HUES64 (cell line): Measurements from ENCODE around the gene EVI2B.
A peak's percentile ranks its signal among the peaks of the same experiment; 100 is the strongest.
"Not testable (repeated sequence)": the region's sequence is repeated elsewhere in the genome, so short reads cannot be mapped to it uniquely, and the experiment has no call there.

Source experiments
- H3K27ac ChIP-seq: 2 replicates; pipeline ENCODE4 v1.7.0; 2013; ENCODE audit warnings: low read depth, low read length, inconsistent platforms
- H3K27me3 ChIP-seq: 2 replicates; pipeline ENCODE4 v1.6.1; 2013; ENCODE audit warnings: mild to moderate bottlenecking, low read length; ENCODE audit not compliant: insufficient read depth
- H3K36me3 ChIP-seq: 2 replicates; pipeline ENCODE4 v1.6.1; 2013; ENCODE audit warnings: mild to moderate bottlenecking, low read length; ENCODE audit not compliant: insufficient read depth
- H3K4me1 ChIP-seq: 2 replicates; pipeline ENCODE4 v1.6.1; 2013; ENCODE audit warnings: mild to moderate bottlenecking, low read length, moderate library complexity; ENCODE audit not compliant: insufficient read depth
- H3K4me3 ChIP-seq: 2 replicates; pipeline ENCODE4 v1.5.1; 2013; ENCODE audit warnings: mild to moderate bottlenecking, low read length, moderate library complexity
- H3K9ac ChIP-seq: 2 replicates; pipeline ENCODE4 v1.6.1; 2013; ENCODE audit warnings: mild to moderate bottlenecking, low read depth, low read length
- H3K9me3 ChIP-seq: 2 replicates; pipeline ENCODE4 v1.6.1; 2013; ENCODE audit warnings: low read depth, low read length; ENCODE audit not compliant: insufficient read depth
- WGBS: fragments of 150-250, 120-280 bp; methylation state at CpG from one replicate; pipeline ENCODE4 v1.1.7; 2013; ENCODE audit warnings: missing lambda C conversion rate; 5-methylcytosine and 5-hydroxymethylcytosine counted together

The EVI2B gene

DNA sequence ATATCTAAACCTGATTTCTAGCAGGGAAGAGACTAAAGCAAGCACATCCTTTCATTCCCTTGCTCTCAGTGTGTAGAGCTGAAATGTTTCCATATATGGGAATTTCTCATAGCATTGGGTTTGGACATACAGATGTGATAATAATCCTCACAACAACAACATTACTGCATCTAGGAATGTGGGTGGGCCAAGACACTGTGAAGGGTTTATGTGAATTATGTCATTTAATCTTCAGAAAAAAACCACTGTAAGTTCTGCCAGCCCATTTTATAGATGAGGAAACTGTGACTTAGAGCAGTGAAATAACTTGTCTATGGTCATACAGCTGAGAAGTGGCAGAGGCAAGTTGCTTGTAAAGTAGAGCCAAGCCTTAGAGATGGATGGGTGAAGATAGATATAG is 22.0 kb downstream of the EVI2B start:
- peaks cover 10% of the 10 kb centered on the region; the same call in 1 of the 2 replicates for H3K4me1 ChIP-seq
- peaks cover 3% of the 10 kb centered on the region; the same call in 1 of the 2 replicates for H3K36me3 ChIP-seq
- no peak overlapping the region for H3K27ac ChIP-seq
- no peaks in the 10 kb centered on the region for H3K9me3 ChIP-seq
- no peak overlapping the region for H3K4me3 ChIP-seq
- no peak overlapping the region for H3K9ac ChIP-seq
- no peaks in the 10 kb centered on the region for H3K27me3 ChIP-seq

DNA sequence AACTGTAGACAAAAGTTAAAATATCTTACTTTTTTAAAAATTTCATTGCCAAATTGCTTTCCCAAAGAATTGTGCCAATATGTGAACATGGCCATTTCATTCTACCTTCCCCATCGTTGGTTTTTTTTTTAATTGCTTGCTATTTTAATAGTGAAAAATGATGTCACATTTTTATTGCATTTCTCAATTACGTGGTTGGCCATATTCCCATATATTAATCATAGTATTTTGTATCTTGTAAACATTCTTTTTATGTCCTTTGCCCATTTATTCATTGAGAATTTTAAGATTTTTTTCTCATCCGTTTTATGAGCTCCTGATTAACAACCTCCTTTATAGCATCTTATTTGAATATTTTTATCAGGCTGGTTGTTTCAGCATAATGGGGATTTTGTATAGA is 24.1 kb downstream of the EVI2B start:
- WGBS = 80% methylated on average over 1 of the region's 3 CpGs
- Histone ChIP-seq H3K27ac (no peak overlapping the region), H3K27me3 (no peaks in the 10 kb centered on the region), H3K9ac (no peak overlapping the region), H3K9me3 (no peaks in the 10 kb centered on the region), H3K4me3 (no peak overlapping the region), H3K36me3 (peaks cover 3% of the 10 kb centered on the region; the same call in 1 of the 2 replicates), H3K4me1 (no peaks in the 10 kb centered on the region)

DNA sequence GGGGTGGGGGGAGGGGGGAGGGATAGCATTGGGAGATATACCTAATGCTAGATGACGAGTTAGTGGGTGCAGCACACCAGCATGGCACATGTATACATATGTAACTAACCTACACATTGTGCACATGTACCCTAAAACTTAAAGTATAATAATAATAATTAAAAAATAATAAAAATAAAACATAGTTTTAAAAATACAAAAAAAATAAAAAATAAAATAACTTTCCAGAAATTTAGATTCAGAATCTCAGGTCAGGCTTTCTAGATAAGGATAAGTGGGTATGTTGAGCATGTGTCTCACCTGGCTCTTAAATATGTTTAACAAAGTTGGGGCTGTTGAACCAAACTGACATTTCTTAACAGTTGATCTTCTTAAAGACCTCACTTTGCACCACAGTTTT is 25.9 kb downstream of the EVI2B start:
- WGBS = no CpG with 5 or more reads among the region's 1 CpG
- not testable (repeated sequence) for H3K9me3 ChIP-seq, H3K4me3 ChIP-seq, H3K4me1 ChIP-seq, H3K36me3 ChIP-seq, H3K27me3 ChIP-seq, H3K9ac ChIP-seq, H3K27ac ChIP-seq

DNA sequence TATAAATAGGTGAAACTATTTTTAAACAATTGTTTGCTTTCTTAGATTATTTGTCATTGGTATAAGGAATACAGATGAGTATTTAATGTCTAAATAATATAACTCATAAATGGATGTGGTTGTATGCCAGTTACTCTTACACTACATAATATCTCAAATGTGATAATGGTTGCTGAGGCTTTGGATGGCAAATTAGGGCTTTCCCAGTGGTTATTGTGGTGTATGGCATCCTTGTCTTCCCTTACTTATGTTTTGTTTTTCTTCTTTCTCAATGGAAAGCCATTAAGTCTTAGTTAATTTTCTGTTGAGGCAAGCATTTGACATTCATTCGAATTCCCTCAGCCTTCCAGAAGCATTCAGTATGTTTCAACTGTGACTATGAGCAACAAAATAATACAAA is 27.3 kb downstream of the EVI2B start:
- Histone ChIP-seq H3K9ac (no peak overlapping the region), H3K27ac (no peak overlapping the region), H3K4me3 (no peak overlapping the region), H3K4me1 (no peaks in the 10 kb centered on the region), H3K9me3 (no peaks in the 10 kb centered on the region), H3K27me3 (no peaks in the 10 kb centered on the region), H3K36me3 (peaks cover 7% of the 10 kb centered on the region; the same call in 1 of the 2 replicates)
- WGBS = 78% methylated on average over 1 of the region's 1 CpG

DNA sequence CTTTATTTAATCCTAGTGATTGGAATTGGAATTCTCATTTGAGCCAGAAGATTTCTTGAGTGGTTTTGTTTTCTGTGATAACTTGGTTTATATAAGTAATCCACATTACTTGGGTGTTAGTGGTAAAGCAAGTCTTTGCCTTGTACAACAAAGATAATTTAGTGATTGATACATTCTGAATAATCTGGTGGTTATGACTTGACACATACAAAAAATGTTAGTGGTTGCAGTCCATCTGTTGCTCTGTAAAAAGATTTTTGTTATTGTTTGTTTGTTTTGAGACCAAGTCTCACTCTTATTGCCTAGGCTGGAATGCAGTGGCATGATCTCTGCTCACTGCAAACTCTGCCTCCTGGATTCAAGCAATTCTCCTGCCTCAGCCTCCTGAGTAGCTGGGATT is 30.0 kb downstream of the EVI2B start:
- no peaks in the 10 kb centered on the region for H3K27me3 ChIP-seq
- H3K36me3 ChIP-seq = peaks cover 6% of the 10 kb centered on the region; the same call in 1 of the 2 replicates
- no peak overlapping the region for H3K4me3 ChIP-seq
- H3K4me1 ChIP-seq = peaks cover 12% of the 10 kb centered on the region
- H3K27ac ChIP-seq = no peak overlapping the region
- H3K9me3 ChIP-seq = no peaks in the 10 kb centered on the region
- no peak overlapping the region for H3K9ac ChIP-seq

DNA sequence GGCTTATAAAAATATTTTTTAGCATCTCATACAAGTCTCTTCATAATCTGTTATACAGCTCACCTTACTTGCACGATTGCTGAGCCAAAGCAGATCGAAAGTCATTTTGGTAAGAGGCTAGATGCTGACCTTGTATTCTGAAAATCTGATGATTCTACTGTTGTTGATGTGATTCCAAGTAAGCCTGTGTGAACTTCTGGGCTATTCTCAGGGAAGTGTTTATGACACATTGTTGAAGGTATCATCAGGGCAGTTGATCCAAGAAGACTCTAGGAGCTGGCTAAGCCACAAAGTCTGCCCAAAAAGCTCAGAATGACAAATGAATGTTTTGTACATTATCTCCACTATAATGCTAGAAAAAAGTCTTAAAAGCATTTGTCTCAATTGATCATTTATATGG is 32.8 kb downstream of the EVI2B start:
- peaks cover 13% of the 10 kb centered on the region for H3K4me1 ChIP-seq
- H3K27ac ChIP-seq = no peak overlapping the region
- H3K9me3 ChIP-seq = no peaks in the 10 kb centered on the region
- peaks cover 18% of the 10 kb centered on the region for H3K36me3 ChIP-seq
- WGBS = 96% methylated on average over 2 of the region's 2 CpGs
- H3K9ac ChIP-seq = no peak overlapping the region
- H3K4me3 ChIP-seq = no peak overlapping the region
- H3K27me3 ChIP-seq = no peaks in the 10 kb centered on the region

DNA sequence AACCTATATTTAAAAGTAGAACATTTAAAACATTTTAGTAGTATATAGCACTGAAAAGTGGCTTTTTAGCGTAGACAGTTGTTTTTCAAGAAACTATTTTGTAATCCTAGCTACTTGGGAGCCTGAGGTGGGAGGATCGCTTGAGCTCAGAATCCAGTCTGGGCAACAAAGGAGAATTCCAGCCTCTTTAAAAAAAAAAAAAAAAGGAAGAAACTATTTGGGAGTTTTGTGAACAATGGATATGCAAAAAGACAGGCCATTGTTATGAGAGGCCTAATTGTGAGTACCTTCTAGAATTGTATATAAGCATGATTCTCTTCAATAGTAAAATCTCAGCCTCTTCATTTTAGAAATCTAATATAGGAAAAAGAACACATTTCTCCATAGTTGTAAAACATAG is 34.5 kb downstream of the EVI2B start:
- Histone ChIP-seq H3K9ac (no peak overlapping the region), H3K9me3 (no peaks in the 10 kb centered on the region), H3K4me1 (peaks cover 13% of the 10 kb centered on the region), H3K4me3 (no peak overlapping the region), H3K27me3 (no peaks in the 10 kb centered on the region), H3K36me3 (peaks cover 24% of the 10 kb centered on the region), H3K27ac (peak overlapping the region; percentile 65; the same call in 1 of the 2 replicates)
- 84% methylated on average over 2 of the region's 2 CpGs for WGBS

DNA sequence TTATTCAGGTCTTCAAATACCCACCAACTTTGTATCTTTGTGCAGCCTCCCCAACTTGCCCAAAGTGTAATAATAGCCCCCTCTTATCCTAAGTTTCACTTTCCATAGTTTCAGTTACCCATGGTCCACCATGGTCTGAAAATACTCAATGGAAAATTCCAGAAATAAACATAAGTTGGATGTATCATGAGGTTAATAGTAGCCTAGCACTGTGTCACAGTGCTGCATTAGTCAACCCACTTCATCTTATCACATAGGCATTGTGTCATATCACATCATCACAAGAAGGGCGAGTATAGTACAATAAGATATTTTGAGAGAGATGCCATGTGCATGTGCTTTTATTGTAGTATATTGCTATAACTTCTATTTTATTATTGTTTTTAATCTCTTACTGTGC is 38.7 kb downstream of the EVI2B start:
- H3K4me1 ChIP-seq = peaks cover 13% of the 10 kb centered on the region
- no CpG with 5 or more reads among the region's 1 CpG for WGBS
- H3K27me3 ChIP-seq = no peaks in the 10 kb centered on the region
- H3K9ac ChIP-seq = no peak overlapping the region
- no peak overlapping the region for H3K27ac ChIP-seq
- no peaks in the 10 kb centered on the region for H3K9me3 ChIP-seq
- H3K36me3 ChIP-seq = peaks cover 27% of the 10 kb centered on the region
- no peak overlapping the region for H3K4me3 ChIP-seq

DNA sequence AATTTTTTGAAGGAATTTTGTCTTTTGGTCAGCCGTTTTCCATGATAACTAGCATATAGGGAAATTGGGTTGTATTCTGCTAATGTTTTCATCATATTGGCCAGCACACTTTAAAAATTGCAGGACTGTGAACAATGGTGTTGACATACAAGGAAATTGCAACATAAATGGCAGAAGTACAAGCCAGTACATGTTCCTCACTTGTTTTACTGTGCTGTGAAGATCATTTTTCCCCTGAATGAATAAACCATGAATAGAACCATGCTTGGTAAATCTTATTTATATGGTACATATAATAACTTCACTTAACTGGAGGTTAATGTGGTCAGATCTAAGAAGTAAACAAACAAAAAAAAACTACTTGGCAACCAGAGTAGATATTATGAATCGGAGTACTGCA is 39.6 kb downstream of the EVI2B start:
- WGBS = 97% methylated on average over 2 of the region's 2 CpGs
- no peak overlapping the region for H3K27ac ChIP-seq
- no peaks in the 10 kb centered on the region for H3K9me3 ChIP-seq
- no peak overlapping the region for H3K4me3 ChIP-seq
- H3K4me1 ChIP-seq = peaks cover 12% of the 10 kb centered on the region
- peaks cover 27% of the 10 kb centered on the region for H3K36me3 ChIP-seq
- no peaks in the 10 kb centered on the region for H3K27me3 ChIP-seq
- H3K9ac ChIP-seq = no peak overlapping the region

DNA sequence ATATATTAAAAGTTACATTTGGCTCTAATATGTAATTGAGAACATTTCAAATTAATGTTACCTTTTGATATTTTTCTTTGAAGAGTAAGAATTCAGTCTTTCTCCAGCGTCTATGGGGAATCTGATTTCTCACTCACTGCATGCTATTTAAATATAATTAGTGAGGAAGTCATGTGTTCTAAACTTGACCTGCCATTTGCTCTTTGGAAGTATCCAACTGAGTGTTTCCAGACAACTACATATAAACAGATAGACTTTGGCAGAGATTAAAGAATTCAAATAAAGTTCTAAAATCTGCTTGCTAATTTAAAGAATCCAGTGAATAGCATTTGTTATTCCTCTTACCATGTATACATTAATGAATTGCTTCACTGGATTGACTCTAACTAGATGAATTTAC is 40.3 kb downstream of the EVI2B start:
- no peaks in the 10 kb centered on the region for H3K27me3 ChIP-seq
- H3K4me3 ChIP-seq = no peak overlapping the region
- WGBS = no CpG with 5 or more reads among the region's 1 CpG
- peaks cover 11% of the 10 kb centered on the region for H3K4me1 ChIP-seq
- H3K36me3 ChIP-seq = peaks cover 27% of the 10 kb centered on the region
- no peaks in the 10 kb centered on the region for H3K9me3 ChIP-seq
- no peak overlapping the region for H3K27ac ChIP-seq
- no peak overlapping the region for H3K9ac ChIP-seq

DNA sequence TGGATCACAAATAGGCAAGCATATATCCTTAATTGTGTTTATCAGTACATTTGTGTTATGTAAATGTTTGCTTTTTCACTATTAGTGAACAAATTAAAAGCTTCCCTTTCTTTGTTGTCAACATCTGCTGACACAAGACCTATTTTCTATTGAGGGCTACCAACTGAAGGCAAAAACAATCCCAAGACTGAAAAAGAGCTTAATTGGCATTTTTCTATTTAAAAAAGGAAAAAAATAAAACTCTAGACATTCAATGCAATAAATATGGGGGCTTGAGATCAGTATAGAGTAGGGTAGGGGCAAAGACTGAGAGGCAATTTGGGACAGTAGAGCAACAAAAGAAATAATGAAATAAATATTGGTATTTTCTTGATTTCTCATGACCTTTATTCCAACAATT is 41.1 kb downstream of the EVI2B start:
- H3K9me3 ChIP-seq = no peaks in the 10 kb centered on the region
- no peak overlapping the region for H3K27ac ChIP-seq
- no peak overlapping the region for H3K9ac ChIP-seq
- no peaks in the 10 kb centered on the region for H3K27me3 ChIP-seq
- peaks cover 30% of the 10 kb centered on the region for H3K36me3 ChIP-seq
- no peak overlapping the region for H3K4me3 ChIP-seq
- H3K4me1 ChIP-seq = peaks cover 11% of the 10 kb centered on the region

DNA sequence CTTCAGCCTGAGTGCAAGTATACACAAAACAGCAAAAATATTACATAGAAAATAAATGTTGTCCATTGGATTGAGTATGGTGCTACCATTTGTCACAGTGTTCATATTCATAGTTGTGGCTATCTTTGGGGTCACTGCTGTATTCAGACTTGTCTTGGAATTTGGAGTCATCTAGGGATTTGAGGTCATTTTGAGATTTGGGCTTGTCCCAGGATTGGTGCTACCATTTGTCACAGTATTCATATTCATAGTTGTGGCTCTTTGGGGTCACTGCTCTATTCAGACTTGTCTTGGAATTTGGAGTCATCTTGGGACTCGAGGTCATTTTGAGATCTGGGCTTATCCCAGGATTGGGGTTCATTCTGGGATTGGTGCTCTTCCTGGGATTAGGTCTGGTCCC is 41.6 kb downstream of the EVI2B start:
- Histone ChIP-seq H3K4me3 (no peak overlapping the region), H3K9ac (no peak overlapping the region), H3K36me3 (peaks cover 30% of the 10 kb centered on the region), H3K27ac (no peak overlapping the region), H3K27me3 (no peaks in the 10 kb centered on the region), H3K9me3 (no peaks in the 10 kb centered on the region), H3K4me1 (peaks cover 11% of the 10 kb centered on the region)
- WGBS = 94% methylated on average over 1 of the region's 1 CpG
